K562 (cell line): ENCODE data around the gene IGFALS. TPM values are rescaled to one million over a fixed set of nuclear protein-coding genes. Genes with fewer than 3 reads are reported as not detected.

Source experiments
- ATAC-seq: fragments of 200-7000 bp; cut with Tn5 transposase; 3 replicates; pipeline ENCODE4 v1.9.1; 2020; ENCODE audit warnings: moderate library complexity
- BruUV-seq: library from RNA; stranded (reverse); fragments of 400-500 nt; replicated peaks from 2 replicates; lab custom pipeline; 2021; lab: Mats Ljungman, UMichigan
- CTCF ChIA-PET: fragments of 300-600 bp; formaldehyde crosslinking; extraction: SDS; loops from one replicate; lab custom pipeline; 2021; ENCODE audit warnings: low intra/inter-chr PET ratio; lab: Yijun Ruan, JAX
- POLR2A ChIA-PET: fragments of 300-600, 350-650 bp; sonication (Branson Sonifier 250); formaldehyde crosslinking; extraction: SDS; loops from one replicate; lab custom pipeline; 2021; ENCODE audit warnings: antibody characterized with exemption, inconsistent platforms; lab: Yijun Ruan, JAX
- DNase-seq, 4 experiments: peaks; one replicate each; pipeline versions ENCODE4 v3.0.0 to v3.0.0-alpha.2; 2011 to 2018; ENCODE audit warnings: low spot score in 3 of 4, mixed read lengths in 3 of 4; ENCODE audit errors: extremely low read depth in 1 of 4
- FAIRE-seq: peaks from 2 replicates; lab custom pipeline; 2011; peaks lifted over from hg19 to GRCh38; lab: Jason Lieb, UNC
- H2AFZ ChIP-seq: 2 replicates; pipeline ENCODE4 v1.6.0; 2011; ENCODE audit warnings: low read depth, low read length, control low read depth, inconsistent platforms
- H3K27ac ChIP-seq: fragments of 200-600 bp; 3 replicates; pipeline ENCODE4 v1.8.0; 2011; ENCODE audit warnings: low read depth, mild to moderate bottlenecking, control low read depth, inconsistent platforms, low read length, moderate library complexity, mixed read lengths; ENCODE audit errors: extremely low read depth
- H3K27me3 ChIP-seq, 2 experiments: fragments of 300-600 bp in 1 of 2; 2 replicates in 1 of 2; 3 replicates in 1 of 2; pipeline versions ENCODE4 v1.6.0 to v1.8.0; 2011; ENCODE audit warnings: inconsistent platforms in 2 of 2, low read length in 2 of 2, mild to moderate bottlenecking in 1 of 2, mixed read lengths in 1 of 2, moderate library complexity in 1 of 2; ENCODE audit not compliant: control insufficient read depth in 2 of 2, insufficient read depth in 2 of 2
- H3K36me3 ChIP-seq: fragments of 300-600 bp; 3 replicates; pipeline ENCODE4 v1.8.0; 2011; ENCODE audit warnings: mild to moderate bottlenecking, low read length, inconsistent platforms; ENCODE audit not compliant: control insufficient read depth, insufficient read depth
- H3K4me1 ChIP-seq, 2 experiments: fragments of 200-600 bp in 1 of 2; replicated peaks in 1 of 2; 2 replicates in 1 of 2; 3 replicates in 1 of 2; pipeline versions ENCODE4 v1.5.1 to v1.8.0; 2011; ENCODE audit warnings: inconsistent platforms in 2 of 2, low read length in 2 of 2, mild to moderate bottlenecking in 1 of 2, mixed read lengths in 1 of 2, moderate library complexity in 1 of 2; ENCODE audit not compliant: control insufficient read depth in 2 of 2, insufficient read depth in 2 of 2
- H3K4me2 ChIP-seq: 2 replicates; pipeline ENCODE4 v1.6.1; 2011; ENCODE audit warnings: low read length, control low read depth, inconsistent platforms, mixed read lengths; ENCODE audit not compliant: insufficient read depth
- H3K4me3 ChIP-seq: fragments of 200-600 bp; sonication (generic), shearing (Covaris generic); 2 replicates; pipeline ENCODE4 v1.5.1; 2016; ENCODE audit warnings: control low read depth, inconsistent platforms
- H3K79me2 ChIP-seq: fragments of 200-600 bp; 3 replicates; pipeline ENCODE4 v1.8.0; 2011; ENCODE audit warnings: low read length, inconsistent platforms; ENCODE audit not compliant: control insufficient read depth, insufficient read depth
- H3K9ac ChIP-seq, 2 experiments: 2 replicates each; pipeline versions ENCODE4 v1.6.0 to v1.6.1; 2011; ENCODE audit warnings: low read depth in 2 of 2, low read length in 2 of 2, control low read depth in 1 of 2, inconsistent platforms in 1 of 2, mild to moderate bottlenecking in 1 of 2, mixed read lengths in 1 of 2; ENCODE audit not compliant: insufficient read depth in 1 of 2
- H3K9me1 ChIP-seq: one replicate; pipeline ENCODE4 v1.6.0; 2011; ENCODE audit warnings: inconsistent platforms, mild to moderate bottlenecking, low read length, moderate library complexity; ENCODE audit not compliant: control insufficient read depth, insufficient read depth
- H3K9me3 ChIP-seq: replicated peaks from 2 replicates; pipeline ENCODE4 v1.5.1; 2011; ENCODE audit warnings: low read depth, low read length, inconsistent platforms; ENCODE audit not compliant: control insufficient read depth, insufficient read depth
- H4K20me1 ChIP-seq: replicated peaks from 2 replicates; pipeline ENCODE4 v1.6.1; 2011; ENCODE audit warnings: low read length, inconsistent platforms, mixed read lengths; ENCODE audit not compliant: control insufficient read depth, insufficient read depth
- ARNT ChIP-seq, 2 experiments: fragments of 450-650 bp; IDR thresholded peaks; 2 replicates each; pipeline ENCODE4 v1.6.1; 2016; ENCODE audit warnings: mild to moderate bottlenecking in 1 of 2
- BACH1 ChIP-seq: fragments of 200-800 bp; sonication (Bioruptor generic); IDR thresholded peaks from 2 replicates; pipeline ENCODE4 v1.6.1; 2016; ENCODE audit warnings: missing genetic modification characterization, missing compliant biosample characterization
- BDP1 ChIP-seq: IDR thresholded peaks from 3 replicates; pipeline ENCODE4 v1.6.1; 2011; ENCODE audit not compliant: insufficient read length, insufficient read depth
- CAMTA2 ChIP-seq: fragments of 250-450 bp; sonication (Bioruptor Pico); conservative IDR thresholded peaks from 2 replicates; pipeline ENCODE4 v1.5.1; 2022
- CBX2 ChIP-seq: fragments of 200-600 bp; sonication (generic); IDR thresholded peaks from one replicate; pipeline ENCODE4 v1.6.1; 2012; ENCODE audit warnings: mild to moderate bottlenecking, low read length, inconsistent platforms; ENCODE audit not compliant: insufficient read depth, poor library complexity, severe bottlenecking
- CREB1 ChIP-seq, 2 experiments: sonication (generic) in 1 of 2; formaldehyde crosslinking in 1 of 2; IDR thresholded peaks; 2 replicates each; pipeline versions ENCODE4 v1.6.1 to v1.8.0; 2012 to 2022; ENCODE audit warnings: inconsistent platforms in 1 of 2, mild to moderate bottlenecking in 1 of 2, missing genetic modification reagents in 1 of 2, moderate library complexity in 1 of 2
- CTBP1 ChIP-seq: fragments of 450-650 bp; IDR thresholded peaks from 2 replicates; pipeline ENCODE4 v1.6.1; 2016; ENCODE audit warnings: borderline replicate concordance
- FOXA1 ChIP-seq: fragments of 450-650 bp; IDR thresholded peaks from 2 replicates; pipeline ENCODE4 v1.6.1; 2016; ENCODE audit warnings: mild to moderate bottlenecking, borderline replicate concordance
- HDAC6 ChIP-seq: IDR thresholded peaks from 2 replicates; pipeline ENCODE4 v1.6.1; 2012; ENCODE audit warnings: low read depth, mild to moderate bottlenecking, control low read depth, inconsistent platforms, low read length, moderate library complexity
- ILF3 ChIP-seq: fragments of 450-650 bp; IDR thresholded peaks from 2 replicates; pipeline ENCODE4 v1.6.1; 2018; ENCODE audit warnings: antibody characterized with exemption, mild to moderate bottlenecking, moderate library complexity, borderline replicate concordance
- JUNB ChIP-seq: fragments of 450-650 bp; formaldehyde crosslinking; conservative IDR thresholded peaks from 2 replicates; pipeline ENCODE4 v1.4.0; 2020; ENCODE audit warnings: mild to moderate bottlenecking
- LARP7 ChIP-seq: fragments of 450-650 bp; IDR thresholded peaks from 2 replicates; pipeline ENCODE4 v1.6.1; 2016
- NFYB ChIP-seq: IDR thresholded peaks from 2 replicates; pipeline ENCODE4 v1.6.1; 2011; ENCODE audit warnings: mild to moderate bottlenecking, moderate library complexity; ENCODE audit not compliant: insufficient read length; ENCODE audit errors: extremely low read depth
- NR2C1 ChIP-seq, 2 experiments: fragments of 450-650 bp; IDR thresholded peaks; 2 replicates each; pipeline ENCODE4 v1.6.1; 2017; ENCODE audit warnings: mild to moderate bottlenecking in 2 of 2, antibody characterized with exemption in 1 of 2, inconsistent platforms in 1 of 2, missing compliant biosample characterization in 1 of 2, missing genetic modification characterization in 1 of 2
- PCBP2 ChIP-seq: fragments of 200-400 bp; formaldehyde crosslinking; IDR thresholded peaks from 2 replicates; pipeline ENCODE4 v1.6.1; 2018; ENCODE audit warnings: low read length, low read depth, mild to moderate bottlenecking, moderate library complexity; ENCODE audit not compliant: poor library complexity, severe bottlenecking
- PML ChIP-seq: IDR thresholded peaks from 2 replicates; pipeline ENCODE4 v1.6.1; 2012; ENCODE audit warnings: low read length, inconsistent platforms
- RBM14 ChIP-seq: fragments of 200-400 bp; formaldehyde crosslinking; IDR thresholded peaks from 2 replicates; pipeline ENCODE4 v1.6.1; 2018; ENCODE audit warnings: low read depth, mild to moderate bottlenecking, low read length, moderate library complexity, borderline replicate concordance; ENCODE audit not compliant: insufficient read depth
- SAFB ChIP-seq: fragments of 200-400 bp; formaldehyde crosslinking; IDR thresholded peaks from 2 replicates; pipeline ENCODE4 v1.6.1; 2017; ENCODE audit warnings: low read depth, low read length, borderline replicate concordance
- SP2 ChIP-seq: IDR thresholded peaks from 2 replicates; pipeline ENCODE4 v1.6.1; 2011; ENCODE audit warnings: mild to moderate bottlenecking, low read depth, low read length, moderate library complexity; ENCODE audit not compliant: poor library complexity, severe bottlenecking; ENCODE audit errors: extremely low read depth
- ZFX ChIP-seq: sonication (generic); formaldehyde crosslinking; IDR thresholded peaks from 2 replicates; pipeline ENCODE4 v1.8.0; 2022; ENCODE audit warnings: mild to moderate bottlenecking, missing genetic modification reagents, moderate library complexity
- WGBS: fragments of 100-300 bp; shearing (Covaris generic); methylation state at CpG from one replicate; pipeline ENCODE4 v1.1.6; 2016; ENCODE audit warnings: low coverage, mixed read lengths; ENCODE audit not compliant: insufficient coverage; ENCODE audit errors: missing lambda C conversion rate; 5-methylcytosine and 5-hydroxymethylcytosine counted together
- in situ Hi-C: fragments of 300-500 bp; cut with MboI; formaldehyde crosslinking; loops from 4 replicates; pipeline ENCODE4 v1.15.0; 2018; ENCODE audit warnings: inconsistent platforms, mixed read lengths
- intact Hi-C: fragments of 100-400 bp; cut with micrococcal nuclease; formaldehyde crosslinking; loops from 2 replicates; pipeline ENCODE4 v1.14.2; 2022
- polyA plus RNA-seq, 8 experiments: library from polyadenylated mRNA; depleted of rRNA in 4 of 8; stranded (reverse) in 5 of 8; unstranded in 3 of 8; fragments of >200 nt; fragmentation: Nextera tagmentation in 2 of 8; fragmentation: Illumina TruSeq in 1 of 8; extraction: Ambion mirVana in 2 of 8; extraction: Trizol in 1 of 8; gene quantifications; 2 replicates each; pipeline versions ENCODE4 v1.2.1 to v1.2.3, GENCODE V29; 2011 to 2014; ENCODE audit warnings: inconsistent platforms in 1 of 8, missing spikeins in 1 of 8
- total RNA-seq, 7 experiments: library from RNA; depleted of rRNA in 6 of 7; stranded (reverse); fragments of >200 nt in 6 of 7; fragmentation: Illumina TruSeq in 2 of 7; extraction: Trizol in 2 of 7; gene quantifications; 2 replicates each; pipeline versions ENCODE4 v1.2.1 to v1.2.3, GENCODE V29; 2011 to 2021; ENCODE audit warnings: low replicate concordance in 1 of 7
- TF ChIP-seq, protein P1 (sequence below): fragments of 450-650 bp; formaldehyde crosslinking; IDR thresholded peaks from 2 replicates; pipeline ENCODE4 v1.4.0; 2020; ENCODE audit warnings: mild to moderate bottlenecking, moderate library complexity

IGFALS gene
- total and polyA plus RNA-seq, 9 of the 15 experiments (the other 6 are each of a cell fraction or from before 2014, with no cell fraction given): not detected

DNA sequence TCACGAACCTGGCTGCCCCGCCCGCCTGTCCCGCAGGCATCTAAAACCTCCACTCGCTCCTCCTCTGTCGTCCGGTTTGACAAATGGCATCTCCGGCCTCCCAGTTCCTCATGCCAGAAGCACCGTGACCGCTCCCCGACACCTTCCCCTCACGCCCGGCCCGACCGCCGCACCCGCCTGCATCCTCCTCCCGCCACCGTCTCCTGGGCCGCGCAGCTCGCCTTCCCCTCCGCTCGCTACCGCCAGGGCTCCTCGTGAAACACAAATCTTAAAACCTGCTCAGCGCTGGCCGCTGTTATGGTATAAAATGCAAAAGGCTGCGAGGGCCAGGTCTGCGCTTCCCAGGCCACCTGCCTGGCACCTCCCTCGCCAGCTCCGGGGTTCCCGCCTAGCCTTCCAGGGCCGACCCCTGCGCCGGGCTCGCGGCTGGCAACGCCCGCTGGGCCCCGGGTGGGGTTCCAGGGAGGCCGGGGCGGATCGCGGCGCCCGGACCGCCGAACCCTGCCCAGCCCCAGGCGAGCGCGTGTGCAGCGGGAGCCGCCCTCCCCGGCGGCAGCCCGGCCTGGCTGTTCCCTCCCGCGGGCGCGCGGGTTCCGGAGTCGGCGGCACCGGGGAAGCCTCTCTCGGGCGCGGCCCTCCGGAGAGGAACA lies 11.6 kb downstream of the IGFALS start:
- in situ Hi-C loops: loop anchor here (5.0 kb wide), 1 partner anchor 150 kb away; no protein-coding TSS in a partner anchor
- Histone ChIP-seq H3K27me3 (no peaks in the 10 kb centered on the region), H3K4me2 (peak overlapping the region; percentile 98), H3K79me2 (peaks cover 49% of the 10 kb centered on the region), H3K36me3 (peaks cover 51% of the 10 kb centered on the region; the same call in 1 of the 3 replicates), H3K9ac (peak overlapping the region; percentile 77 to 96), H3K27ac (peak overlapping the region; percentile 69; the same call in 2 of the 3 replicates), H3K4me3 (peak overlapping the region; percentile 99), H4K20me1 (peaks cover 3% of the 10 kb centered on the region; the same call in 1 of the 2 replicates), H2AFZ (peak overlapping the region; percentile 55; the same call in 1 of the 2 replicates), H3K9me3 (no peaks in the 10 kb centered on the region), H3K9me1 (no peaks in the 10 kb centered on the region), H3K4me1 (peaks cover 4 to 84% of the 10 kb centered on the region in 2 experiments; a peak in 3 of 5 replicates)
- DNase-seq: peak in 2 of 4 experiments; percentile 35 to 54
- no peak for FAIRE-seq
- BruUV-seq: no TSS peak
- CTCF ChIA-PET: interaction anchor here (0.6 kb wide), 1 partner anchor 483 kb away, joined by 3 read pairs; no protein-coding TSS in a partner anchor
- WGBS: 3% methylated on average over 41 of the region's 70 CpGs
- peak; percentile 33 for ATAC-seq
- intact Hi-C loops: loop anchor here (5.0 kb wide), 1 partner anchor 170 kb away; the partner anchor contains the start of genes CRAMP1 and IFT140
- POLR2A ChIA-PET: interaction anchor here (0.7 to 2.3 kb wide), 8 partner anchors 10 to 1102 kb away, joined by 3 to 35 read pairs (median 6); partner anchors contain the start of genes EME2, MRPS34, NME3 and RPS2
- no peak for TF ChIP-seq NR2C1 (IDR thresholded peaks at IDR 0.05)
- no peak for TF ChIP-seq NR2C1 (tag; IDR thresholded peaks at IDR 0.05)
- TF ChIP-seq BACH1 (tag): no peak
- peak; percentile 39; the same call in 1 of the 2 replicates for TF ChIP-seq ZFX (CRISPR knock-in tag)
- no peak for TF ChIP-seq PCBP2
- no peak for TF ChIP-seq CREB1 (IDR thresholded peaks at IDR 0.05)
- no peak; the same call in 1 of the 2 replicates for TF ChIP-seq CREB1 (CRISPR knock-in tag; IDR thresholded peaks at IDR 0.05)
- no peak for TF ChIP-seq BDP1
- TF ChIP-seq ILF3: 0 out of 2 replicates have a peak, but pooled peaks have one; percentile 21
- no peak for TF ChIP-seq CBX2
- no peak for TF ChIP-seq FOXA1
- TF ChIP-seq, protein P1, sequence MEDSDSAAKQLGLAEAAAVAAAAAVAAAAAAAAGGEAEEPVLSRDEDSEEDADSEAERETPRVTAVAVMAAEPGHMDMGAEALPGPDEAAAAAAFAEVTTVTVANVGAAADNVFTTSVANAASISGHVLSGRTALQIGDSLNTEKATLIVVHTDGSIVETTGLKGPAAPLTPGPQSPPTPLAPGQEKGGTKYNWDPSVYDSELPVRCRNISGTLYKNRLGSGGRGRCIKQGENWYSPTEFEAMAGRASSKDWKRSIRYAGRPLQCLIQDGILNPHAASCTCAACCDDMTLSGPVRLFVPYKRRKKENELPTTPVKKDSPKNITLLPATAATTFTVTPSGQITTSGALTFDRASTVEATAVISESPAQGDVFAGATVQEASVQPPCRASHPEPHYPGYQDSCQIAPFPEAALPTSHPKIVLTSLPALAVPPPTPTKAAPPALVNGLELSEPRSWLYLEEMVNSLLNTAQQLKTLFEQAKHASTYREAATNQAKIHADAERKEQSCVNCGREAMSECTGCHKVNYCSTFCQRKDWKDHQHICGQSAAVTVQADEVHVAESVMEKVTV: no peak
- TF ChIP-seq PML: no peak
- no peak for TF ChIP-seq NFYB
- no peak for TF ChIP-seq HDAC6
- TF ChIP-seq SP2: no peak
- TF ChIP-seq CAMTA2 (CRISPR knock-in tag): 0 out of 2 replicates have a peak, but pooled peaks have one; percentile 17
- no peak for TF ChIP-seq SAFB
- TF ChIP-seq ARNT (IDR thresholded peaks at IDR 0.05): no peak
- no peak for TF ChIP-seq CTBP1
- TF ChIP-seq RBM14: 0 out of 2 replicates have a peak, but pooled peaks have one; percentile 41
- TF ChIP-seq JUNB: no peak
- no peak for TF ChIP-seq LARP7
